DND-41 (cell line): ENCODE data around the gene SPTBN4.
"Not testable (repeated sequence)": the region's sequence is repeated elsewhere in the genome, so short reads cannot be mapped to it uniquely, and the experiment has no call there.

ENCODE experiments used
- ATAC-seq: fragments of 200-7000 bp; cut with Tn5 transposase; 3 replicates; pipeline ENCODE4 v1.9.1; 2021; ENCODE audit warnings: low read depth; ENCODE audit not compliant: insufficient read depth
- DNase-seq: peaks from one replicate; pipeline ENCODE4 v3.0.0-alpha.2; 2020
- H2AFZ ChIP-seq: 2 replicates; pipeline ENCODE4 v1.6.0; 2012; ENCODE audit warnings: low read depth, low read length
- H3K27ac ChIP-seq: 2 replicates; pipeline ENCODE4 v1.5.1; 2012; ENCODE audit warnings: low read length, inconsistent platforms
- H3K27me3 ChIP-seq: fragments of 200-600 bp; sonication (generic); 2 replicates; pipeline ENCODE4 v1.6.0; 2012; ENCODE audit warnings: low read length, mild to moderate bottlenecking, inconsistent platforms; ENCODE audit not compliant: insufficient read depth, poor library complexity
- H3K36me3 ChIP-seq: 2 replicates; pipeline ENCODE4 v1.5.1; 2012; ENCODE audit warnings: low read length, inconsistent platforms; ENCODE audit not compliant: insufficient read depth
- H3K4me1 ChIP-seq: 2 replicates; pipeline ENCODE4 v1.5.1; 2012; ENCODE audit warnings: mild to moderate bottlenecking, low read length; ENCODE audit not compliant: insufficient read depth
- H3K4me2 ChIP-seq: 2 replicates; pipeline ENCODE4 v1.6.0; 2012; ENCODE audit warnings: mild to moderate bottlenecking, moderate library complexity, low read length, inconsistent platforms; ENCODE audit not compliant: insufficient read depth
- H3K4me3 ChIP-seq, 2 experiments: fragments of 200-600 bp in 1 of 2; shearing (Covaris generic) in 1 of 2; 2 replicates each; pipeline ENCODE4 v1.5.1; 2012 to 2016; ENCODE audit warnings: inconsistent platforms in 2 of 2, low read length in 2 of 2, mild to moderate bottlenecking in 2 of 2, low read depth in 1 of 2, moderate library complexity in 1 of 2
- H3K79me2 ChIP-seq: 2 replicates; pipeline ENCODE4 v1.6.0; 2012; ENCODE audit warnings: low read length, inconsistent platforms; ENCODE audit not compliant: insufficient read depth
- H3K9ac ChIP-seq: 2 replicates; pipeline ENCODE4 v1.6.0; 2012; ENCODE audit warnings: low read depth, mild to moderate bottlenecking, inconsistent platforms, low read length, moderate library complexity
- H3K9me3 ChIP-seq: 2 replicates; pipeline ENCODE4 v1.5.1; 2012; ENCODE audit warnings: low read length, moderate library complexity, mild to moderate bottlenecking, inconsistent platforms; ENCODE audit not compliant: insufficient read depth, severe bottlenecking
- H4K20me1 ChIP-seq: 2 replicates; pipeline ENCODE4 v1.6.0; 2012; ENCODE audit warnings: low read length; ENCODE audit not compliant: insufficient read depth
- CTCF ChIP-seq: IDR thresholded peaks from 2 replicates; pipeline ENCODE4 v1.5.1; 2012; ENCODE audit warnings: borderline replicate concordance, low read length, moderate library complexity, mild to moderate bottlenecking; ENCODE audit not compliant: poor library complexity, severe bottlenecking; ENCODE audit errors: extremely low read depth
- EZH2 ChIP-seq: IDR thresholded peaks from 3 replicates; pipeline ENCODE4 v1.6.1; 2012; ENCODE audit warnings: borderline replicate concordance, low read depth, mild to moderate bottlenecking, moderate library complexity, low read length, inconsistent platforms; ENCODE audit not compliant: severe bottlenecking

The SPTBN4 gene

DNA sequence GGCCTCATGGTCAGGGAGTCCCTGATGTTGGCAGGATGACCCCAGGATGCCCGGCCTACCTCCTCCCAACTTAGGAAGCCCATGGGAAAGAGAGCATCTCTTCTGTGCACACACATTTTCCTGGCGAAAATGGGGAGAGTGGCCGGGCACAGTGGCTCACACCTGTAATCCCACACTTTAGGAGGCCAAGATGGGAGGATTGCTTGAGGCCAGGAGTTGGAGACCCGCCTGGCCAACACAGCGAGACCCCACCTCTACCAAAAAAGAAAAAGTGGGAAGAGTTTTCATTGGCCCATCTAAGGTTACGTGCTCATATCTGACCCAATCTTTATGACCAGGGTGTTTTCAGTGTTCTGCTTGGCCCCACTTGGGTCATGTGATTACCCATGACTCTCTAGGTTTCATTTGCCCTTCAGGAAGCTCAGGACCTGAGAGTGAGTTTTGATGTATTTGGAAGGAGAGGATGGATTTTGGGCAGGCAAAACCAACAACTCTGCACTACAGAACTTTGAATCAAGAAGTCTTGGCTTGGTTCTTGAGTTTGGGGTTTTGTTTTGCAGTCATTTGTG, 76.3 kb downstream of the SPTBN4 start:
- no peak for TF ChIP-seq CTCF
- no peak for TF ChIP-seq EZH2
- Histone ChIP-seq H3K27me3 (no peaks in the 10 kb centered on the region), H3K27ac (no peak overlapping the region), H2AFZ (no peak overlapping the region; the same call in 1 of the 2 replicates), H4K20me1 (peaks cover 4% of the 10 kb centered on the region; the same call in 1 of the 2 replicates), H3K9me3 (peaks cover 2% of the 10 kb centered on the region), H3K4me3 (no peak overlapping the region), H3K4me1 (no peaks in the 10 kb centered on the region), H3K79me2 (no peaks in the 10 kb centered on the region), H3K9ac (no peak overlapping the region), H3K4me2 (no peak overlapping the region), H3K36me3 (no peaks in the 10 kb centered on the region)
- ATAC-seq (no peak), DNase-seq (no peak)

DNA sequence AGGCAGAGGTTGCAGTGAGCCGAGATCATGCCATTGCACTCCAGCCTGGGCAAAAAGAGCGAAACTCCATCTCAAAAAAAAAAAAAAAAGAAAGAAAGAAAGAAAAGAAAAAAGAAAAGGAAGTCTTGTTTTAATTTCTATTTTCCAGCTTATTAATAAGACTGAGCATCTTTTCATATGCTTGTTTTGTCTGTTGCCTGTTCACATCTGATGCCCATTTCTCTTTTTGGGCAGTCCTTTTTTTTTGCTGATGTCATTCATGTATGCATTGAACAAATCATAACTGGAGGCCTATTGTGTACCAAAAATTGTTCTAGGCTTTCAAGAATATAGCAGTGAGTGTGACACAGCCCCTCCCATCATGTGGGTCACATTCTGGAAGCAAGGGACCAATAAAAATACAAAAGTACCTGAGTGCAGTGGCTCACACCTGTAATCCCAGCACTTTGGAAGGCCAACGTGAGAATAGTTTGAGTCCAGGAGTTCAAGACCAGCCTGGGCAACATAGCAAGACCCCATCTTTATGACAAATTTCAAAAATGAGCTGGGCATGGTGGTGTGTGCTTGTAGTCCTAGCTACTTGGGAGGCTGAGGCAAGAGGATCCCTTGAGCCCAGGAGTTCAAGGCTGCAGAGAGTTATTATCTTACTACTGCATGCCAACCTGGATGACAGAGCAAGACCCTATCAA, 79.5 kb downstream of the SPTBN4 start:
- not testable (repeated sequence) for H3K4me1 ChIP-seq, DNase-seq, H3K4me3 ChIP-seq, H3K9ac ChIP-seq, H4K20me1 ChIP-seq, H3K9me3 ChIP-seq, H3K4me2 ChIP-seq, H3K36me3 ChIP-seq, H2AFZ ChIP-seq, H3K27me3 ChIP-seq, H3K79me2 ChIP-seq, ATAC-seq, H3K27ac ChIP-seq

GRCh38 chr19:40547190-40547589, 80.4 kb downstream of the SPTBN4 start:
- not testable (repeated sequence) for H3K9me3 ChIP-seq, H3K27me3 ChIP-seq, DNase-seq, H3K4me2 ChIP-seq, H3K9ac ChIP-seq, H4K20me1 ChIP-seq, ATAC-seq, H3K27ac ChIP-seq, H3K4me1 ChIP-seq, H3K36me3 ChIP-seq, H3K79me2 ChIP-seq, H2AFZ ChIP-seq, H3K4me3 ChIP-seq

DNA sequence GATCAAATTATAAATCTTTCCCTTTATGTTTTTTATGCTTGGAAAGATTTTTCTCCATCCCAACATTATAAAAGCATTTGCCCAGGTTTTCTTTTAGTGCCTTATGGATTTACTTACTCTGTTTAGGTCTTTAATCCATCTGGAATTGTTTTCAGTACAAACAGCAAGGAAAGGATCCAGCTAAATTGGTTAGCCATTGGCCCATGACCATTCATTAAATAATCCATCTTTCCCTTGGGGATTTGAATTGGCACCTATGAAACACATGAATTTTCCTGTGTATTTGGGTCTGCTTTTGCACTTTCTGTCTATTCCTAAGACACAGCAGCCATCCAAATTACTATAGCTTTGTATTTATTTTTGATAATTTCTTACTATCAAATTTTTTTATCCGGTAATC, 81.0 kb downstream of the SPTBN4 start:
- Histone ChIP-seq H3K4me1 (no peaks in the 10 kb centered on the region), H2AFZ (no peak overlapping the region), H3K27me3 (no peaks in the 10 kb centered on the region), H3K36me3 (no peaks in the 10 kb centered on the region), H3K27ac (no peak overlapping the region), H3K4me2 (no peak overlapping the region), H3K9me3 (peaks cover 2% of the 10 kb centered on the region), H3K4me3 (no peak overlapping the region), H4K20me1 (no peaks in the 10 kb centered on the region), H3K79me2 (no peaks in the 10 kb centered on the region), H3K9ac (no peak overlapping the region)
- no peak for DNase-seq
- ATAC-seq: no peak
- TF ChIP-seq EZH2: no peak
- no peak for TF ChIP-seq CTCF
